Glomerular visceral epithelial cell (primary cell): ENCODE results near the gene THBS4.
A peak's percentile ranks its signal among the peaks of the same experiment; 100 is the strongest.

ENCODE experiments used
- DNase-seq: peaks from one replicate; pipeline ENCODE4 v3.0.0-alpha.2; 2016; ENCODE audit errors: extremely low spot score

Gene THBS4

GRCh38 chr5:80034962-80035821 is at the start of gene THBS4:
Gene THBS4, plus strand, starts transcription at chr5:80035348. Its CDS starts 190 bp downstream, at chr5:80035538.
- no peak for DNase-seq

GRCh38 chr5:79986260-79986659 is 48.9 kb upstream of the THBS4 start:
- no peak for DNase-seq

GRCh38 chr5:79990205-79990597 is 44.9 kb upstream of the THBS4 start:
- DNase-seq = no peak

- peak; percentile 86 for DNase-seq
These were observed 44.3 kb upstream of the THBS4 start, which contains the start of gene MTX3 for GRCh38 chr5:79990598-79991507. Gene MTX3, minus strand, starts transcription at chr5:79991262. Its CDS starts 24 bp downstream, at chr5:79991238.

GRCh38 chr5:79992891-79993657 is 42.1 kb upstream of the THBS4 start:
- DNase-seq = no peak

GRCh38 chr5:79999722-80000121 is 35.4 kb upstream of the THBS4 start:
- no peak for DNase-seq

- no peak for DNase-seq
These were observed 32.5 kb upstream of the THBS4 start for GRCh38 chr5:80002677-80003076.

- DNase-seq = no peak
These were observed 26.0 kb upstream of the THBS4 start for GRCh38 chr5:80008995-80009765.

GRCh38 chr5:80010754-80011392 is 24.3 kb upstream of the THBS4 start:
- DNase-seq = no peak

GRCh38 chr5:80025069-80025468 is 10.1 kb upstream of the THBS4 start:
- DNase-seq = no peak

- DNase-seq = no peak
These were observed 8.3 kb upstream of the THBS4 start for GRCh38 chr5:80026841-80027240.

GRCh38 chr5:80031109-80031508 is 4.0 kb upstream of the THBS4 start:
- DNase-seq = no peak

GRCh38 chr5:80033513-80033912 is 1.6 kb upstream of the THBS4 start:
- no peak for DNase-seq

- DNase-seq = no peak
These were observed 589 bp upstream of the THBS4 start for GRCh38 chr5:80034559-80034958.

- no peak for DNase-seq
These were observed 691 bp downstream of the THBS4 start for GRCh38 chr5:80035839-80036238.

- DNase-seq = no peak
These were observed 1.5 kb downstream of the THBS4 start for GRCh38 chr5:80036615-80037014.

GRCh38 chr5:80037366-80037765 is 2.2 kb downstream of the THBS4 start:
- DNase-seq = no peak

- DNase-seq = no peak
These were observed 4.5 kb downstream of the THBS4 start for GRCh38 chr5:80039650-80040049.

GRCh38 chr5:80041527-80041926 is 6.4 kb downstream of the THBS4 start:
- DNase-seq = no peak

- no peak for DNase-seq
These were observed 7.2 kb downstream of the THBS4 start for GRCh38 chr5:80042330-80042729.

- no peak for DNase-seq
These were observed 8.0 kb downstream of the THBS4 start for GRCh38 chr5:80043187-80043586.
